Loucy (cell line): ENCODE measurements around the gene APOBEC3H.

ENCODE experiments used
- H2AFZ ChIP-seq: fragments of 200-600 bp; sonication (generic); 2 replicates; pipeline ENCODE4 v1.6.0; 2016; ENCODE audit warnings: antibody characterized with exemption, mild to moderate bottlenecking, low read length, moderate library complexity
- H3F3A ChIP-seq: fragments of 200-600 bp; 2 replicates; pipeline ENCODE4 v1.6.0; 2016; ENCODE audit warnings: antibody characterized with exemption, low read depth, mild to moderate bottlenecking
- H3K27me3 ChIP-seq: fragments of 200-600 bp; sonication (generic); 2 replicates; pipeline ENCODE4 v1.6.1; 2014; ENCODE audit warnings: low read length, mild to moderate bottlenecking; ENCODE audit not compliant: insufficient read depth, poor library complexity, severe bottlenecking
- H3K36me3 ChIP-seq: fragments of 200-600 bp; sonication (generic); 2 replicates; pipeline ENCODE4 v1.6.1; 2016; ENCODE audit warnings: low read length; ENCODE audit not compliant: insufficient read depth
- H3K4me1 ChIP-seq: fragments of 200-600 bp; sonication (generic); 2 replicates; pipeline ENCODE4 v1.5.1; 2014; ENCODE audit warnings: low read length, mild to moderate bottlenecking; ENCODE audit not compliant: insufficient read depth, poor library complexity, severe bottlenecking
- H3K4me2 ChIP-seq: fragments of 200-600 bp; sonication (generic); 2 replicates; pipeline ENCODE4 v1.6.0; 2014; ENCODE audit warnings: antibody characterized with exemption, low read length, low read depth, mild to moderate bottlenecking; ENCODE audit not compliant: poor library complexity, severe bottlenecking
- H3K4me3 ChIP-seq: fragments of 200-600 bp; sonication (generic); 2 replicates; pipeline ENCODE4 v1.5.1; 2014; ENCODE audit warnings: low read length, mild to moderate bottlenecking, mixed read lengths; ENCODE audit not compliant: poor library complexity, severe bottlenecking
- H3K79me2 ChIP-seq: fragments of 200-600 bp; sonication (generic); 2 replicates; pipeline ENCODE4 v1.6.1; 2014; ENCODE audit warnings: low read length; ENCODE audit not compliant: insufficient read depth
- H3K9ac ChIP-seq: fragments of 200-600 bp; sonication (generic); 2 replicates; pipeline ENCODE4 v1.6.0; 2014; ENCODE audit warnings: mild to moderate bottlenecking, low read depth, low read length, moderate library complexity; ENCODE audit not compliant: poor library complexity, severe bottlenecking
- H3K9me2 ChIP-seq: fragments of 200-600 bp; sonication (generic); replicated peaks from 2 replicates; pipeline ENCODE4 v1.6.1; 2016; ENCODE audit warnings: low read depth, low read length, mixed read lengths
- H3K9me3 ChIP-seq: fragments of 200-600 bp; sonication (generic); 2 replicates; pipeline ENCODE4 v1.6.1; 2014; ENCODE audit warnings: mild to moderate bottlenecking, antibody characterized with exemption, low read length, low read depth; ENCODE audit not compliant: insufficient read depth
- H4K20me1 ChIP-seq: fragments of 200-600 bp; sonication (generic); 2 replicates; pipeline ENCODE4 v1.6.0; 2014; ENCODE audit warnings: antibody characterized with exemption, low read length, mild to moderate bottlenecking; ENCODE audit not compliant: insufficient read depth, poor library complexity, severe bottlenecking
- CTCF ChIP-seq: fragments of 200-600 bp; sonication (generic); conservative IDR thresholded peaks from 2 replicates; pipeline ENCODE4 v1.5.1; 2014; ENCODE audit warnings: mild to moderate bottlenecking, antibody characterized with exemption, low read length
- EZH2phosphoT487 ChIP-seq: fragments of 200-600 bp; IDR thresholded peaks from 2 replicates; pipeline ENCODE4 v1.6.1; 2018; ENCODE audit warnings: antibody characterized with exemption, mild to moderate bottlenecking, moderate library complexity, borderline replicate concordance

Gene APOBEC3H

GRCh38 chr22:39136317-39136716 lies 39.3 kb downstream of the APOBEC3H start:
- H3K9me3 ChIP-seq, result no peaks in the 10 kb centered on the region
- H3K4me1 ChIP-seq, result no peaks in the 10 kb centered on the region
- H3K9ac ChIP-seq, result no peak overlapping the region
- H3K79me2 ChIP-seq, result no peaks in the 10 kb centered on the region
- no peaks in the 10 kb centered on the region for H4K20me1 ChIP-seq
- H3F3A ChIP-seq, result no peaks in the 10 kb centered on the region
- no peak overlapping the region for H2AFZ ChIP-seq
- H3K9me2 ChIP-seq, result no peaks in the 10 kb centered on the region
- TF ChIP-seq EZH2phosphoT487 (no peak), CTCF (no peak)
- no peaks in the 10 kb centered on the region for H3K27me3 ChIP-seq
- H3K4me3 ChIP-seq, result no peak overlapping the region
- no peaks in the 10 kb centered on the region for H3K36me3 ChIP-seq
- no peak overlapping the region for H3K4me2 ChIP-seq

DNA sequence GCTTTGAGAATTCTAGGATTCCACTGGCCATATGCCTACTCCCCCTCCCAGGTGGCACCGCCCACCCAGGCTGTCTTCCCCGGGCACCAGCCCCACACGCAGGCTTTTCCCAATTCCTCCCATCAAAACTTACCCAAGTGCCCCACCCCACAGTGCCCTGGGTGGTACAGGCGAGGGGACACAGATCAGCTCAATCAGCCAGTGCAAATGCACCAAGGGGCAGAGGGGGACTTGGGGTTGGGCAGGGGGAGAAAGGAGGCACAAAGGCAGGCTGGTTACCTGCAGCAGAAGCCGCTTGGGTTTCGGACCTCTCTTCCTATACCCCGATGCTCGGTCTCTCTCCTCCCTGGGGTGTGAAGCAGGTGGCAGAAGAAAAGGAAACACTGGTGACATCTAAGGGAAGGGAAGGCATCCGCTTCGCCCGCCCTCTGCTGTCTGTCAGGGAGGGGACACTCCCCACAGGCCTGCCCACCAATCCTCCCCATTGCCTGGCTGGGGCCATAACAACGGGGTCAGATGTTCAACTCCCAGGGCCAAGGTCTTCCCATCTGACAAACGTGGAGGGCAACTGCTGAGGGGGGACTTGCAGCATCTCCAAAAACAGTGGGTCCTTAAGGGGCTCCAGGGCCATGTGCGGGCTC lies 41.4 kb downstream of the APOBEC3H start:
- Histone ChIP-seq H3K79me2 (no peaks in the 10 kb centered on the region), H3K9ac (no peak overlapping the region), H4K20me1 (no peaks in the 10 kb centered on the region), H3F3A (no peaks in the 10 kb centered on the region), H3K36me3 (no peaks in the 10 kb centered on the region), H2AFZ (no peak overlapping the region), H3K4me1 (no peaks in the 10 kb centered on the region), H3K9me3 (no peaks in the 10 kb centered on the region), H3K4me3 (no peak overlapping the region), H3K9me2 (no peaks in the 10 kb centered on the region), H3K4me2 (no peak overlapping the region), H3K27me3 (no peaks in the 10 kb centered on the region)
- TF ChIP-seq EZH2phosphoT487, result no peak
- TF ChIP-seq CTCF, result no peak

DNA sequence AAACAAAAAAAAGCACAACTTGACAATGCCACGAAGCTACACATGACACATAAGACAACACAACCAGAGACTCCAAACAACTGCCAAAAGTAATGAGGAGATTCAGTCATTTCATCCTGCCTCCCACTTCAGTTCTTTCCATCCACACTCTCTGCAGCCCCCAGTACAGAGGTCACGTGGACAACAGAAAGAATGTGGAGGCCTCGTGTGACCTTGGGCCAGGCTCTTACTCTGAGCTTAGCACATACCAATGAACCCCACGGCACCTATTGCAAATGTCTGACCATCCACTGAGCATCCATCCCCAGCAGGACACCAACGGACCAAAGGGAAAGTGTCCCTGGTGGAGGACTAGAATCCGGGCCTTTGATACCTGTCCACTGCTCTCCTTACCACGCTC lies 42.9 kb downstream of the APOBEC3H start:
- Histone ChIP-seq H3K27me3 (no peaks in the 10 kb centered on the region), H3K9me2 (no peaks in the 10 kb centered on the region), H3K79me2 (no peaks in the 10 kb centered on the region), H2AFZ (no peak overlapping the region), H4K20me1 (no peaks in the 10 kb centered on the region), H3K9me3 (no peaks in the 10 kb centered on the region), H3F3A (no peaks in the 10 kb centered on the region), H3K36me3 (no peaks in the 10 kb centered on the region), H3K4me2 (no peak overlapping the region), H3K9ac (no peak overlapping the region), H3K4me3 (no peak overlapping the region), H3K4me1 (peaks cover 9% of the 10 kb centered on the region)
- TF ChIP-seq EZH2phosphoT487, result no peak
- no peak for TF ChIP-seq CTCF
